Loucy (cell line): ENCODE results near the gene SGSM2.

Source experiments
- CTCF ChIP-seq: fragments of 200-600 bp; sonication (generic); conservative IDR thresholded peaks from 2 replicates; pipeline ENCODE4 v1.5.1; 2014; ENCODE audit warnings: mild to moderate bottlenecking, antibody characterized with exemption, low read length
- EZH2phosphoT487 ChIP-seq: fragments of 200-600 bp; IDR thresholded peaks from 2 replicates; pipeline ENCODE4 v1.6.1; 2018; ENCODE audit warnings: antibody characterized with exemption, mild to moderate bottlenecking, moderate library complexity, borderline replicate concordance

GRCh38 chr17:2323629-2324314, 13.5 kb upstream of the SGSM2 start:
- TF ChIP-seq CTCF = no peak
- TF ChIP-seq EZH2phosphoT487 = no peak
